ENCODE data around the gene KCNAB1. TPM values are rescaled to one million over a fixed set of nuclear protein-coding genes. Genes with fewer than 3 reads are reported as not detected.
"Not testable (repeated sequence)": the region's sequence is repeated elsewhere in the genome, so short reads cannot be mapped to it uniquely, and the experiment has no call there.

The KCNAB1 gene
- total RNA-seq, 1 donor from 2014 or later, result not detected

DNA sequence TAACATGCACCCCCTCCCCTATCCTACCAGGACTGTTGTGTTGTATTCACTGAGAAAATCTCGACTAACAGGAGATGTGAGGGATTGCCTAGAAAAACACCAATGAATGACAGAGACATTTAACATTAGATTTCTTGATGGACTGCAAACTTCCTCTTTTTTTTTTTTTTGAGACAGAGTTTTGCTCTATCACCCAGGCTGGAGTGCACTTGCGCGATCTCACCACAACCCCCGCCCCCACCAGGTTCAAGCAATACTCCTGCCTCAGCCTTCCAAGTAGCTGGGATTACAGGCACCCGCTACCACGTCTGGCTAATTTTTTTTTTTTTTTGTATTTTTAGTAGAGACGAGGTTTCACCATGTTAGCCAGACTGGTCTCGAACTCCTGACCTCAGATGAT is 17.0 kb downstream of the KCNAB1 start:
- not testable (repeated sequence) for DNase-seq (ENCODE audit: low read depth)

DNA sequence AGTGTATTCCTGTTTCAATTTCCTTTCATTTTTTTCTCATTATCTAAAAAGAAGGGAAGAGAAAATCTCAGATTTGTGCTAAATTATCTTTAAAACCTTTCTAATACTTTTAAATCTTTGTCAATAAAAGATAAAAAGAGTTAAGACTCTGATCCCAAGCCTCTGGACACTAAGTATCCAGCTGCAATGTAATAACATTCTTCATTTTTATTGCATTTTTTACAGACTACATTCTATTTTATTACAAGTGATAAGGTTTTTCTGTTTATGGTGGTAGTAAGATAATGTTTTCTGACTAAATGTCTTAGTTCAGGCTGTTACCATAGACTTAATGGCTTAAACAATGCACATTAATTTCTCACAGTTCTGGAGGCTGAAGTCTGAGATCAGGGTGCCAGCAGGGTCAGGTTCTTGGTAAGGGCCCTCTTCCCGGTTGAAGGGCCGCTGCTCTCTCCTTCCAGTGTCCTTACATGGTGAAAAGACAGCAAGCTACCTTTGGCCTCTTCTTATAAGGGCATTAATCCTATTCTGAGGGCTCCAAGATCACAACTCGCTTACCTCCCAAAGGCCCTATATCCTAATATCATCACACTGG is 19.7 kb downstream of the KCNAB1 start:
- DNase-seq (ENCODE audit: low read depth), result no peak

DNA sequence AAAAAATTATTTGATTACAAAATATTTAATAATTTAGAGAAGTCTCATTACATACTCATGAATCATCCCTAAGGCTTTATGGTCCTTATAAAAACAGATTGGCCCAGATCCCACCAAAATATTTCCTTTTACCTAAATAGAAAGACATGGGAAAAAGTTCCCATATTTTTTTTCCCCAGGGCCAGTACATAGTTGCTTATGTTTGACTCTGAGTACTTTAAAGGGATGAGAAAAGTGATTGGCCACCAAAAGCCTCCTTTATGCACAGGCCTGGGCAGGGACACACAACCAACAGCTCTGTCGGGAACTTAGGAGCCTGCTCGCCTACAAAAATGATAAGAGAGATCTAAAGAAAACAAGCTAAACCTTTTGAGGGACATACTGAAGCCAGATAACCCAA is 22.3 kb downstream of the KCNAB1 start:
- no peak for DNase-seq (ENCODE audit: low read depth)

DNA sequence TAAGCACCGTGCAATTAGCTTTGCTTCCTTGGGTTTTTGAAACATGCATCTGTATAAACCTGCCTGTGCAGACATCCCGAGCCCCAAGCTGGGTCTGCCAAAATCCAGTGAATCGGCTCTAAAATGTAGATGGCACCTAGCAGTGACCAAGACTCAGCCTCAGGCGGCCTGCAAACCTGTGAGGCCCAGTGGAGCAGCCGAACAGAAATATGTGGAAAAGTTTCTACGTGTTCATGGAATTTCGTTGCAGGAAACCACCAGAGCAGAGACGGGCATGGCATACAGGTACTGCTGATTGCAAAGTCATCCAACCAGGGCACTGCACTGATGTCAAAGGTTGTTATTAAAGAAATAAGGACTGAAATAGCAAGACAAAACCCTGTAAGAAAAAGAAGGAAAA is 22.8 kb downstream of the KCNAB1 start:
- DNase-seq (ENCODE audit: low read depth), result no peak

DNA sequence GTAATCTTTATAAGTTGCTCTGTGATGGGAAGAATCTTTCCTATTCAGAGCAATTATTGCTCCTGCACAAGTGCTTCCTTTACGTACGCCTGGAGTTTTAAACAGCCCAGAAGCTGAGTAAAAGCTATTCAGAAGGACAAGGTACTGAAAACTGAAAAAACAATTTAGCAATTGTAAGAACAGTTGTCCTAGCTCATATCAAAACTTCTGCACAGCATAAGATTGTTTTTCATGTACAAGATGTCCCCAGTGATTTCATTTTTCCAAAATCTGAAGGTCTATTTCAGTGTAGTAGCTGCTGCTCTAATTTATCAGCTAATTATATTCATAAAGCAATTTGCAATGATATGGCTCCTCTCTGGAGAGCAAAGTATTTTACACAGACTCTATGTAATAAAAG is 23.7 kb downstream of the KCNAB1 start:
- DNase-seq (ENCODE audit: low read depth), result no peak

DNA sequence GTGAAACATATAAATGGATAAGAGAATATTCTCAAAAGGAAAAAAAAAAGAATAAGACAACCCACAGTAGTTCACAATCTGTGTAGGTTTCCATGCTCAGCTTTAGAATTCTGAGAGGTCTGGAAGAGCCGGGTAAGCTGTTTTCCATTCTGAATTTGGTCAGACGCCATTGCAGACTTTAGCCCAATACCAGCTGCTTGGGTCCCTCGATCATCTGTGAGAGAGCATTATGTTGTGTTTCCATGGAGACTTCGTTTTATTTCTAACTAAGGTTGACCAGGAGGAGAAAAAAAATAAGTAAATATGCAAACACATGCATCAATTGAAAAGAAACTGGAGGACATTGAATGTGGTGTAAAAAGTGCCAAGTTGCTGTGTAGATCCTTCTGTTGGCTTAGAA is 25.5 kb downstream of the KCNAB1 start:
- no peak for DNase-seq (ENCODE audit: low read depth)

DNA sequence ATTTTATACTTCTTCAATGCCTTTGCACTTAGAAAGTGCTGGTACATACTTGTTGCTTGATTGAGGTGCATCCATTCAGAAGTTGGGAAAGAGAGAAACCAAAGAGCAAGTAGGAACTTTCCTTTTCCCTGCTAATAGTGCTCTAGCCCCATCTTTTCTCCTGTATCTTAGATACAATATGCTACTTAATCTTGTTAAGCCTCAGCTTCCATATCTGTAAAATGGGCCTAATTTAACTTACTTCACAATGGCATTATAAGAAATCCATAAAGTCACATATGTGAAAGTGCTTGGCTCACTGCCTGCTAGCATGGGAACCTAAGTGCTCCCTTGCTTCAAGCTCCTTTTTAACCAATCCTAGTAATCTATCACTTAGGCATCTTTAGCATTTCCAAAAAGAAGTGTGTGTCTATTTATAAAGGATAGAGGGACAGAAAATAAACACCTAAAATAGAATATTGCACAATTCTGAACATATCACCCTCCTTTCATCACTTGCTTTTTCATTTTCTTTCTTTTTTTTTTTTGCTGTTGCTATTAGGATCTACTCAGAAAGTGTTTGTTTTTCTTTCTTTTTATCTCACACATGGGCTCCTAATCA is 28.1 kb downstream of the KCNAB1 start:
- DNase-seq (ENCODE audit: low read depth), result no peak

DNA sequence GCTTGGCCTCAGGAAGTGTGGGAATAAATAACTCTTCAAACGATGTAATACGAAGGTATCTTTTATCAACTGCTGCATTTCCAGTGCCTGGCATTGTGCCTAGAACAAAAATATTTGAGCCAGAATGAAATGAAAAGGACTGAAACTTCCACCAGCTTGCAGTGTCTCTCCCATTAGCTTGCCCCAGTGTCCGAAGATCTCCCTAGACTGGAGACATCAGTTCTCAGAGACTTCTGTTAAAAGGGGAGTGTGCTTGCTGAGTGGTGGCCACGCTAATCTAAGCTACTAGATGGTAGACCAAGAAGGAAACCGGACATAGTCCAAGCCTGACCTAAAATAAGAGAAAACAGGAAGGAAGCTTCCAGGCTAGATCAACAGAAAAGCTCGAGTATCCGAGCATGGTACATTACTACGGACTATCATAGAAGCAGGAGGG is 28.6 kb downstream of the KCNAB1 start:
- no peak for DNase-seq (ENCODE audit: low read depth)

DNA sequence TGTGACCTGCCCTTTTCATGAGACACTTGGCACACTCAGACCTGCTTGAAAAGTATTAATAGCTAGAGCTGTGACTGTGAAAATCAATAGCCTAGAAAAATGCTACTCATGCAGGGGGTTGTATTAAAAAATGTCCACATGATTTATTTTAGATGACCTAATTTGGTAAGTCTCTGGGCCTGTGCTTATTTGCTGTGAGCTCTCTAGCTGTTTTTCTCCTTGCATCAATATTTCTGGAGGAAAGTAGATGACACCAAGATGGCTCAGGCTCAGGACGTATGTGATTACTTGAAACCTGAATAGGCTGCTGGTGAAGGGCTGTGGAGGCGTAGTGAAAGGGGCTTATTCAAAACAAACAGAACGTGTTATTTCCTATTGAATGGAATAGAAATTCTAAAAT is 29.5 kb downstream of the KCNAB1 start:
- DNase-seq (ENCODE audit: low read depth), result no peak

DNA sequence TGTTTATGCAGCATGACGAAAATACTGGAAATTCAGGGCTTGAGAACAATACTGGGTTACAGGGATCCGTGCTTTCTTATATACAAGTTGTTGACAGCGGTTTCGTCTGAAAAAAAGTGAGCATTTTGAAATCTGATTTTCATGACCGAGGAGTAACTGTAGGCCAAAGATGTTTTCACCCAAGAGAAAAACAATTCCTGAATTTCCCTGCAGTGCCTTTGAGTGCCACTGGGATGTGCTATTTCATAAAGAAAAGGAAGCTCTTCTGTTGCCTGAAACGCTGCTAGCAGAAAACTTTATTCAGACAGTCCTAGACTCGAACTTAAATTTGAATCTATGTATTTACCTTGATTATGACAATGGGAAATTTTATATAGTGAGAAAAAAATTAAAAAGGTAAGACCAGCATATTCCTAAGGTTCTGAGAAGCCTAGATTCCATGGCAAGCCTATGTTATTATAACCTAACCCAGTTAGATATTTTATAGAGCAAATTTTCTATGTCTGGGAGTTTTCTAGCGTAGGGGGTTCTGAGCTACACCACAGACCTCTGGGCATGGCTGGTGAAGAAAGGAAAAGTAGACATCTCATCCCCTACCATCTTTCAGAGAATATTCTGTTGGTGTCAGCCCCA is 30.2 kb downstream of the KCNAB1 start:
- peak; percentile 57 for DNase-seq (ENCODE audit: low read depth)

DNA sequence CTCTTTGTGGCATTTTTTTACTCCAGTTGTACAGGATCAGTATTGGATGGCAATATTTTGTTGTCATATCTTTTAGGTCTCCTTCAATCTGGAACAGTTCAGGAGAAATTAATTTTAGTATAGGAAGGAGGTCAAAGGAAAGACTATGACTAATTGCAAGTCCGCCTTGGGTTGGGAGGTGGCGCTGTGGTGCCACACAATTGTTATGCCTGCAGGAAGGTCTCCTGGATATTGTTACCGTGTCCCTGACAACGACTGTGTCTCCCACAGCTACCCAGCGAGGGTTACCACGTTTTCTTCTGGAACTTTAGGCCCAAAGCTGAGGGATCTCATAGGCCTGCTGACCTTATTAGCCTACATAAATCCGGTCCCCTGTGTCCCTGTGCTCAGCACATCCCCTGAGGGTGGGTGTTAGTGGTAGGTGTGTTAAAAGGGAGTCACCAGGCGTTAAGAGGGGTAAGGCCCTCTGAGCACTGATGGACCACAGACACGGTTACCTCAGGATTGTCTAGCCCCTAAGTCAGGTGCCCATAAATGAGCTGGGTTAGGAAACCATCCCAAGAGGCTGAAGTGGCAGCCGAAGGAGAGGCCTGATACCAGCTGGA is 31.5 kb downstream of the KCNAB1 start:
- peak; percentile 69 for DNase-seq (ENCODE audit: low read depth)

DNA sequence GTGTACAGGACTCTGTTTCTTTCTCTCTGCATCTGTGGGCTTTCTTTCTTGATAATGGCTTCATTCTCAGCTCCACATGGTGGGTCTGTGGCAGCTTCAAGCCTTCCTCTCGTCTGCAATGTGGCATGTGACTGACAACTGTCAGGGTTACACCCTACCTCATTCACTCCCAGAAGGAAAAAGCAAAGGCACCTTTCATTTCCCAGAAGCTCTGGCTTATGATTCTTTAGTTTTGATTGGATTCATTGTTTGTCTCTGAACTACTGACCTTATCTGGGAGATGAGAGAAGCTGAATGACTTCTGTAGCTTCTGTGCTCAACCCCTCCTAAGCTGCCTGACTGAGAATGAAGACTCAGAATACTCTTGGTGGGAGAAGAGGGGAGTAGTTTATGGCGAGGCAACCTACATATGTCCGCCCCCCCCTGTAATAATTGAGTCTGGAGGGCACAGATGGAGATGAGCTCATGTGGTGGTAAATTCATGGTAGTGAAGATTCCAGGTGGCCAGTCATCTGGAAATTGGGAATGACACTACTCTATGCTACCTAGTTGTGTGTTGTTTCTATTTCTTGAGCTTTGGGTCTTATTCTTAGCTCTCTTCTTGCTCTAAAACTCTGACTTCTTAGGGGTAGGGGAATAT is 38.4 kb downstream of the KCNAB1 start:
- DNase-seq (ENCODE audit: low read depth), result peak; percentile 27

DNA sequence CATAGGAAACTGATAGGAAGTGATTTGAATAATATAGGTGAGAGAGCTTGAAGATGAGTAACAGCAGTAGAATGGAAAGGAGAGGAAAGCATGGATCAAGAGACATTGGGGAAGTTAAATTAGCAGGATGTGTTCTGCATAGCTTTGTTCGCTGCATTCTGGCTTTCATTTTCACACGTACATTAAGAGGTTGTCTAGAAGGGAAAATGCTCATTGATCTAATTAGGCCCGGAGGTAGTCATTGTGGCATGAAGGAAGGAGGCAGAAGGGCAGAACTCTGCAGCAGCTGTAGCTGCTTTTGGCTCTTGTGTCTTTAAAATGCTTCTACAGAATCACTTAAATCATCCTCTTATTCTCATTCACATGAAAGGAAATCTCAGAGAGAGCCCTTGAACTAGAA is 40.3 kb downstream of the KCNAB1 start:
- DNase-seq (ENCODE audit: low read depth), result peak; percentile 32

DNA sequence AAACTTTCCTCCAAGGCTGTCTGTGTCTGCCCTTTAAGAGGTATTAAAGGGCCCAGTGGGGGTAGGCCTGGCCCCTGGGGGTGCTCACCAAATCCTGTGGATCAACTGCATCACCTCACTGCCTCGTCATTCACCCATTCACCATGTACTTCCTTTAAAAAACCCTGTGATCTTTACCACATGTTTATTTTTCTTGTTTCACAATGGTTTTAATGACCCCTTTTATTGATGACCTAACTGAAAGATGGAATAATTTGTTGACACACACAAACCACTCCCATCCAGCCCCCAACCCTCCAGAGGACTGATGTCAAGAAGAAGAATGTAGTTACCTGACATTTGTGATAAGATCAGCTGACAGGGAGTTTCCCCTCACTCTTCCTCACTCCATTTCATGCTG is 40.8 kb downstream of the KCNAB1 start:
- peak; percentile 81 for DNase-seq (ENCODE audit: low read depth)

DNA sequence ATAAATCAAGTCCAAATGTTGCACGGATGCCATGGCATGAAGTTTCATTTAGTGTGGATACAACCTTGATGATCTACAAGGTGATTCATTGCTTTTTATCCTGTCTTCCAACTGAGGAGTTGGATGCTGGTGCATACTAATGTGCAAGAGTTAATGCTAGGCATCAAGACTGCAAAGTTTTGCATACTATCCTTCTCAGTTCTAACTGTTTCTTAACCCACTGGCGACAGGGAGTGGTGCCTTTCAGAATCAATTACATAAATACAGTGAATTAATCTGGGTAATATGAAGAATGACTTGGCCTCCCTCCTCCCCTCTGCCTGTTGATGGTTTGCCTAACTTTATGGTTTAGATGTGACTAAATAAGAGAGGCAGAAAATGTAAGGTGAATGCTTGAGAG is 43.5 kb downstream of the KCNAB1 start:
- DNase-seq (ENCODE audit: low read depth), result no peak

DNA sequence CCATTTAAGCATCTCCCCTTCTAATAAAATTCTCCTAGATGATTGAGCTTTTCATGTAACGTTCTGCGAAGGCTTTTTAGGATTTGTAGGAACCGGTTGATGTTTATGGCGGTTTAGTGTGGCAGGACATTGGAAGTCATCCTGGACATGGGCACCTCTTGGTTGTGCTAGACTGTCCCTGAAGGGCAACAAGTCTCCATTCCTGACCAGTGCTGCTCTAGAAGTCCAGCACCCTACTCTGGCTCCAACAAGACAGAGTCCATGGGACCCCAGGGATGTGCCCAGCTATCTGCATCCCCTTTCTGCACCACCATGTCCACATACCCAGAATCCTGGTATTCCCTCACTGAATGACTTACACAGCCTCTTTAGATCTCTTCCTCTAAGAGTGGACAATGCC is 46.4 kb downstream of the KCNAB1 start:
- no peak for DNase-seq (ENCODE audit: low read depth)

DNA sequence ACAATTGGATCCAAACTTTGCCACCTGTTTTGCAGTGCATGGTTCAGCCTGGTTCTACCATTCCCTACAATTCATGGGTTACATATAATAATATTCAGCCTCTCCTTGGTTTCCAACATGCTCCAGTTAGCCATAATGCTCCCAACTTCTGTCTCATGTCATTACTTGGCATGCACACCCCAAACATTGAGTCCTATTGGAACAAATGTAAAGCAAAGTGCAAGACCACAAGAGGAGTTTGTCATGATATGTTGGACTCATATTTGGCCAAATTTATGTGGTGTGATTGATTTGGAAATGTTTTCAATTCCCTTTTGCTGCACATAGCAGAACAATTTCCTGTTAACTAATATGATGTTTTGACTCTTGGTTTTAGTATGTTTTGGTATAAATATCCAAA is 50.2 kb downstream of the KCNAB1 start:
- no peak for DNase-seq (ENCODE audit: low read depth)

DNA sequence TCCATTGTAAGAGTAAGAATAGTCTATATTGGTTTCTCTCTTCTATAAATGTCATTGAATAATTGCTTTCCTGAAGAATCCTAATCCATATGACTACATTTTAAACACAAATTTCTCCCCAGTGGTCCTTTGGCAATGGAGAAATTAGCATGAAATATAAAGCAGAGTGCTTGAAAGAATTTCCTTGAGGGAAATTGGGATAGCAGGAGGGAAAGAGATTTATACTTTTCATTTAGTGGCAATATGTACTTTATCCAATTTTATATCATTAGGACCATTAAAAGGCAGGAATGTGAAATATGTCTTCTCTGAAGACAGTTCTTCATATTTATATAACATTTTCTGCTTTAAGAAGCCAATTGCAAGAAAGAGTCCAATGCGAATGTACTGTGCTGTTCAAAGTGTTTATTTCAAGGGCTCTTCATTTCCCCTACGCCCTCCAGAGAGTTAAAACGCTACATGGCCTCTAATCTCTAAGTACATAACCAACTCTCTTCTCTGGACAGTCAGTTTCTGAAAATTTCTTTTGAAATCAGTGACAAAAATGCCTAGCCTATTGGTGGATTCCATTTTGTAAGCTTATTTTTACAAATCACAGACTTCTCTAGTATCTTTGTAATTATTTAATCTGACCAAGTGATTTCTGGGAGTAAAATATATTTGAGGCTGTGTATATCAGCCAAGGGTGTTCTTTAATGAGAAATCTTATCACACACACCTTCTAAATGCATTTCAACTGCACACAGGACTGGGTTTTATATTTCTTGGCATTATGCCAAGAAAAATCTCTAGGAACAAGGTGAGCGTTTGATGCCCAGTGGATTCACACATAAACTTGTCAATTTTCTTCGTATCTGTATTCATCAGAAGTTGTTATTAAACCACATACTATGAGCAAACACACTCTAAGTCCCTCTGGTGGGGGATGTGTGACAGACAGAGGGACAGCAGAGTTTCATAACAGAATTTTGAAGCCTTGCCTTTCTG is 51.2 kb downstream of the KCNAB1 start:
- no peak for DNase-seq (ENCODE audit: low read depth)

DNA sequence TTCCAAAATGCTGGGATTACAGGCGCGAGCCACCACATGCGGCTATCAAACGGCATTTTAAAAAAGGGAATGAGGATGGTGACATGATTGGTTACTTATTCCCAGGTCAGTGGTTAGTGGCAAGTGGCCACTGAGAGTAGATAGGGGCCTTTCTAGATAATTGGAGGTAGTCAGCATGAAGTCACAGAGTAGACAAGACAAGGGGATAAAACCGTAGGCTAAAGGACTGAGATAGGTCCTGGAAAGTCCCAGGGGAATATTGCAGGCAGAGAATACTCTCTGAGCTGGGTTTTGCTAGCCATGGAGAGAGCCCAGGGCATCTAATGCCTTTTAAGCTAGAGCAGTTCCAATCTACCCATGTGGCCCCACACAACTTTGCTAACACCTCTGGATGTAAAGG is 52.2 kb downstream of the KCNAB1 start:
- no peak for DNase-seq (ENCODE audit: low read depth)

DNA sequence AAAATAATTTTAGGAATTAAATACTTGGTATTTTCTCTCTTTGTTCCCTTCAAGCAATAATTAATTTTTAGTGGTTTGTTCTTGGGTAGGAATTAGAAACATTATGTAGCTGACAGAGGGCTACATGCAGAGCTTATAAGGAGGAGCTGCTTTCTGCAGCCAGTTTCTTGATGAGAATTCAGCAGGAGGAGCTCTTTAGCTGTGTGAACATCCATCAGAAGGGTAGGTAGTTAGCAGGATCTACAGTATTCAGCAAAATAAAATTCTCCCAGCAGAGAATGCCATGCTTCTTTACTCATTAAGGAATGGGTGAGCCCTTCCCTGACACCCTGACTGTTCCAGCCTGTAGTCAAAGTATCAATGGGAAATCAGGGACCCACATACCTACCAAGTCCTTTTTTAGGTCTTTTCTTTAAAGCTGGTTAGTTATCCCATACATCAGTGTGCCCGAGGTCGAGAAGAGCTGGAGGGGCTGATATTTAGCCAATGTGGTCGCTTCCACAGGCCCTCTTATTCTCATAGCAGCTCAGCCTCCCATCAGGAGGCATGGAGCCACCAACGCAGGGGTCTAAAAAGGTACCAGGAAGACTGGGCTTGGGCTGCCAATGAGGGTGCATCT is 54.0 kb downstream of the KCNAB1 start:
- DNase-seq (ENCODE audit: low read depth), result peak; percentile 70

DNA sequence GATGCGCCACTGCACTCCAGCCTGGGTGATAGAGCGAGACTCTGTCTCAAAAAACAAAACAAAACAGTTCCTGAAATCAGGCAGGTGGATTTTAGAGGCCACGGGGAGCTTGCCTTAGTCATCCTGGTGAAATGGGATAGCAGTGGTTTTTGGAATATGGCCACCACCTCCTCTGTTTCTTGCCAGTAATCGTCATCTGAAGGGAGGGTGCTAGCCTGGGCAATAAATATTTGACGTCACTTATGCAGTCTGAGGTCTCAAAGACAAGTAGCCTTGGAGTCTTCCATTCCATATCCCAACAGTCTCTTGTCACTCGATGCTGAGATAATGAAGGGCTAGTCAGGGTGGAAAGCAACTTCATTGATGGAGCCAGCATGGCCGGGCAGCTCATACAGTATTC is 55.2 kb downstream of the KCNAB1 start:
- no peak for DNase-seq (ENCODE audit: low read depth)

Measured in renal cortical epithelial cell (primary cell).